ENCODE measurements around the gene CTDSPL. TPM values are rescaled to one million over a fixed set of nuclear protein-coding genes. Genes with fewer than 3 reads are reported as not detected.
A peak's percentile ranks its signal among the peaks of the same experiment; 100 is the strongest.

Gene CTDSPL
- total and polyA plus RNA-seq, 2 of the 13 experiments (the other 11 are each of a cell fraction or from before 2014, with no cell fraction given): 26.1 to 142 TPM

DNA sequence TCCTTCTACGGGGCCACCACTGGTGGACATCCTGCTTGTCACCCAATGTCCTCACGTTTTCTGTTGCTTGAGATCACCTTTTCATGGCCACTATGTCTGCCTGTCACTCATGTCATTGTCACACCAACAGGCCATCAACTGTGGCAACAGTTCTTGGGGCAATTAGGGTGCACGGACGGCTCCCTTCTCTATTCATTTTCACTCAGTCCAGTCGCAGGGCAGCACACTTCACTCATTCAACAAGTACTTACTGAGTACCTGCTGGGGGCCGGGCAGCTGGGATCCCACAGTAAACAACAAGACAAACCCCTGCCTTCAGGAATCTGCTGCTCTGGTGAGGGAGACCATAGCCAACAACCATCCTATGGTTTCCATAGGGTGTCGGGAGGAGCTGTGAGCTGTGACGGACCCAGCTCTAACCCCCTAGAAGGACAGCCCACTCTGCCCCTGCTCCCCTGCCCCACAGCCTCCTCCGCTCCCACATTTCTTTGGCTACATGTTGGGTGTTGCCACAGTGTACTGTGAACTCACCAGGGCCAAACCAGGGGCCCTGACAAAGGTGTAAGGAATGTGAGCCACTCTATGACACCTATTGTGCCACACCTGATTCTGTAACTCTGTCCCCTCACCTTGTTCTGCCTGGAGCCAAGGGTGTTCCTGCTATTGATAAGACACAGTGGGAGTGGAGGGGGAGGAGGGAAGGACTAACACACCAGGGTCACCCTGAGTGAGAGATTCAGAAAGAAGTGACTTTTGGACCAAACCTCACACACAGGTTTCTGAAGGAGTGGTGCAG, 130.8 kb downstream of the CTDSPL start (continued):
- TF ChIP-seq HES4 (CRISPR knock-in tag; IDR thresholded peaks at IDR 0.05; ENCODE audit: borderline replicate concordance): no peak
- no peak for TF ChIP-seq ZNF225 (CRISPR knock-in tag; IDR thresholded peaks at IDR 0.05)
- TF ChIP-seq ASH2L (IDR thresholded peaks at IDR 0.05; ENCODE audit: insufficient read length, low read depth, low read length): peak; percentile 29
- TF ChIP-seq KLF12 (CRISPR knock-in tag; IDR thresholded peaks at IDR 0.05; ENCODE audit: borderline replicate concordance): no peak
- no peak for TF ChIP-seq FOXO1 (CRISPR knock-in tag; IDR thresholded peaks at IDR 0.05)
- no peak for TF ChIP-seq JUND (CRISPR knock-in tag; IDR thresholded peaks at IDR 0.05)
- TF ChIP-seq SP5 (CRISPR knock-in tag; IDR thresholded peaks at IDR 0.05; ENCODE audit: borderline replicate concordance, low read depth): no peak
- TF ChIP-seq, protein P1, sequence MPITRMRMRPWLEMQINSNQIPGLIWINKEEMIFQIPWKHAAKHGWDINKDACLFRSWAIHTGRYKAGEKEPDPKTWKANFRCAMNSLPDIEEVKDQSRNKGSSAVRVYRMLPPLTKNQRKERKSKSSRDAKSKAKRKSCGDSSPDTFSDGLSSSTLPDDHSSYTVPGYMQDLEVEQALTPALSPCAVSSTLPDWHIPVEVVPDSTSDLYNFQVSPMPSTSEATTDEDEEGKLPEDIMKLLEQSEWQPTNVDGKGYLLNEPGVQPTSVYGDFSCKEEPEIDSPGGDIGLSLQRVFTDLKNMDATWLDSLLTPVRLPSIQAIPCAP (CRISPR knock-in tag; IDR thresholded peaks at IDR 0.05; ENCODE audit: low read depth): no peak
- no peak for TF ChIP-seq ZNF337 (CRISPR knock-in tag; IDR thresholded peaks at IDR 0.05; ENCODE audit: borderline replicate concordance, low read depth)
- peak; percentile 38 for TF ChIP-seq TEAD3 (CRISPR knock-in tag; optimal IDR thresholded peaks at IDR 0.05; ENCODE audit: borderline replicate concordance)
- TF ChIP-seq PCBP1 (IDR thresholded peaks at IDR 0.05; ENCODE audit: borderline replicate concordance, low read depth, low read length): no peak
- TF ChIP-seq, protein P2, sequence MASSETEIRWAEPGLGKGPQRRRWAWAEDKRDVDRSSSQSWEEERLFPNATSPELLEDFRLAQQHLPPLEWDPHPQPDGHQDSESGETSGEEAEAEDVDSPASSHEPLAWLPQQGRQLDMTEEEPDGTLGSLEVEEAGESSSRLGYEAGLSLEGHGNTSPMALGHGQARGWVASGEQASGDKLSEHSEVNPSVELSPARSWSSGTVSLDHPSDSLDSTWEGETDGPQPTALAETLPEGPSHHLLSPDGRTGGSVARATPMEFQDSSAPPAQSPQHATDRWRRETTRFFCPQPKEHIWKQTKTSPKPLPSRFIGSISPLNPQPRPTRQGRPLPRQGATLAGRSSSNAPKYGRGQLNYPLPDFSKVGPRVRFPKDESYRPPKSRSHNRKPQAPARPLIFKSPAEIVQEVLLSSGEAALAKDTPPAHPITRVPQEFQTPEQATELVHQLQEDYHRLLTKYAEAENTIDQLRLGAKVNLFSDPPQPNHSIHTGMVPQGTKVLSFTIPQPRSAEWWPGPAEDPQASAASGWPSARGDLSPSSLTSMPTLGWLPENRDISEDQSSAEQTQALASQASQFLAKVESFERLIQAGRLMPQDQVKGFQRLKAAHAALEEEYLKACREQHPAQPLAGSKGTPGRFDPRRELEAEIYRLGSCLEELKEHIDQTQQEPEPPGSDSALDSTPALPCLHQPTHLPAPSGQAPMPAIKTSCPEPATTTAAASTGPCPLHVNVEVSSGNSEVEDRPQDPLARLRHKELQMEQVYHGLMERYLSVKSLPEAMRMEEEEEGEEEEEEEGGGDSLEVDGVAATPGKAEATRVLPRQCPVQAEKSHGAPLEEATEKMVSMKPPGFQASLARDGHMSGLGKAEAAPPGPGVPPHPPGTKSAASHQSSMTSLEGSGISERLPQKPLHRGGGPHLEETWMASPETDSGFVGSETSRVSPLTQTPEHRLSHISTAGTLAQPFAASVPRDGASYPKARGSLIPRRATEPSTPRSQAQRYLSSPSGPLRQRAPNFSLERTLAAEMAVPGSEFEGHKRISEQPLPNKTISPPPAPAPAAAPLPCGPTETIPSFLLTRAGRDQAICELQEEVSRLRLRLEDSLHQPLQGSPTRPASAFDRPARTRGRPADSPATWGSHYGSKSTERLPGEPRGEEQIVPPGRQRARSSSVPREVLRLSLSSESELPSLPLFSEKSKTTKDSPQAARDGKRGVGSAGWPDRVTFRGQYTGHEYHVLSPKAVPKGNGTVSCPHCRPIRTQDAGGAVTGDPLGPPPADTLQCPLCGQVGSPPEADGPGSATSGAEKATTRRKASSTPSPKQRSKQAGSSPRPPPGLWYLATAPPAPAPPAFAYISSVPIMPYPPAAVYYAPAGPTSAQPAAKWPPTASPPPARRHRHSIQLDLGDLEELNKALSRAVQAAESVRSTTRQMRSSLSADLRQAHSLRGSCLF (CRISPR knock-in tag; IDR thresholded peaks at IDR 0.05; ENCODE audit: borderline replicate concordance): no peak
- TF ChIP-seq, protein P3, sequence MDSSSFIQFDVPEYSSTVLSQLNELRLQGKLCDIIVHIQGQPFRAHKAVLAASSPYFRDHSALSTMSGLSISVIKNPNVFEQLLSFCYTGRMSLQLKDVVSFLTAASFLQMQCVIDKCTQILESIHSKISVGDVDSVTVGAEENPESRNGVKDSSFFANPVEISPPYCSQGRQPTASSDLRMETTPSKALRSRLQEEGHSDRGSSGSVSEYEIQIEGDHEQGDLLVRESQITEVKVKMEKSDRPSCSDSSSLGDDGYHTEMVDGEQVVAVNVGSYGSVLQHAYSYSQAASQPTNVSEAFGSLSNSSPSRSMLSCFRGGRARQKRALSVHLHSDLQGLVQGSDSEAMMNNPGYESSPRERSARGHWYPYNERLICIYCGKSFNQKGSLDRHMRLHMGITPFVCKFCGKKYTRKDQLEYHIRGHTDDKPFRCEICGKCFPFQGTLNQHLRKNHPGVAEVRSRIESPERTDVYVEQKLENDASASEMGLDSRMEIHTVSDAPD (CRISPR knock-in tag; IDR thresholded peaks at IDR 0.05): no peak
- TF ChIP-seq RXRB (CRISPR knock-in tag; IDR thresholded peaks at IDR 0.05; ENCODE audit: borderline replicate concordance): no peak
- TF ChIP-seq, protein P4, sequence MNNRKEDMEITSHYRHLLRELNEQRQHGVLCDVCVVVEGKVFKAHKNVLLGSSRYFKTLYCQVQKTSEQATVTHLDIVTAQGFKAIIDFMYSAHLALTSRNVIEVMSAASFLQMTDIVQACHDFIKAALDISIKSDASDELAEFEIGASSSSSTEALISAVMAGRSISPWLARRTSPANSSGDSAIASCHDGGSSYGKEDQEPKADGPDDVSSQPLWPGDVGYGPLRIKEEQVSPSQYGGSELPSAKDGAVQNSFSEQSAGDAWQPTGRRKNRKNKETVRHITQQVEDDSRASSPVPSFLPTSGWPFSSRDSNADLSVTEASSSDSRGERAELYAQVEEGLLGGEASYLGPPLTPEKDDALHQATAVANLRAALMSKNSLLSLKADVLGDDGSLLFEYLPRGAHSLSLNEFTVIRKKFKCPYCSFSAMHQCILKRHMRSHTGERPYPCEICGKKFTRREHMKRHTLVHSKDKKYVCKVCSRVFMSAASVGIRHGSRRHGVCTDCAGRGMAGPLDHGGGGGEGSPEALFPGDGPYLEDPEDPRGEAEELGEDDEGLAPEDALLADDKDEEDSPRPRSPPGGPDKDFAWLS (CRISPR knock-in tag; IDR thresholded peaks at IDR 0.05; ENCODE audit: borderline replicate concordance): no peak
- peak; percentile 38; the same call in 1 of the 2 replicates for TF ChIP-seq TBX2 (CRISPR knock-in tag; IDR thresholded peaks at IDR 0.05; ENCODE audit: borderline replicate concordance)
- TF ChIP-seq, protein P5, sequence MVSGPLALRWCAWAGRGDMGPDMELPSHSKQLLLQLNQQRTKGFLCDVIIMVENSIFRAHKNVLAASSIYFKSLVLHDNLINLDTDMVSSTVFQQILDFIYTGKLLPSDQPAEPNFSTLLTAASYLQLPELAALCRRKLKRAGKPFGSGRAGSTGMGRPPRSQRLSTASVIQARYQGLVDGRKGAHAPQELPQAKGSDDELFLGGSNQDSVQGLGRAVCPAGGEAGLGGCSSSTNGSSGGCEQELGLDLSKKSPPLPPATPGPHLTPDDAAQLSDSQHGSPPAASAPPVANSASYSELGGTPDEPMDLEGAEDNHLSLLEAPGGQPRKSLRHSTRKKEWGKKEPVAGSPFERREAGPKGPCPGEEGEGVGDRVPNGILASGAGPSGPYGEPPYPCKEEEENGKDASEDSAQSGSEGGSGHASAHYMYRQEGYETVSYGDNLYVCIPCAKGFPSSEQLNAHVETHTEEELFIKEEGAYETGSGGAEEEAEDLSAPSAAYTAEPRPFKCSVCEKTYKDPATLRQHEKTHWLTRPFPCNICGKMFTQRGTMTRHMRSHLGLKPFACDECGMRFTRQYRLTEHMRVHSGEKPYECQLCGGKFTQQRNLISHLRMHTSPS (CRISPR knock-in tag; IDR thresholded peaks at IDR 0.05; ENCODE audit: low read depth): no peak
- TF ChIP-seq POLR2G (IDR thresholded peaks at IDR 0.05; ENCODE audit: low read depth, low read length): no peak

Data from HepG2 (cell line).